GM18867 (cell line): ENCODE measurements around the gene CCT5.

ENCODE experiments used
- ATAC-seq: cut with Tn5 transposase; IDR thresholded peaks from one replicate; pipeline ENCODE4 v1.9.1; 2021; ENCODE audit warnings: mild to moderate bottlenecking, moderate library complexity; ENCODE audit not compliant: unreplicated experiment

Gene CCT5

GRCh38 chr5:10249948-10250805, at the start of gene CCT5:
Gene CCT5 (plus strand): TSS chr5:10250280. CDS start chr5:10250341, 61 bp downstream.
- peak; percentile 80 for ATAC-seq

- ATAC-seq: no peak
These were observed 48.7 kb upstream of the CCT5 start for GRCh38 chr5:10201223-10201868.

GRCh38 chr5:10202089-10202910, 47.8 kb upstream of the CCT5 start:
- no peak for ATAC-seq

- ATAC-seq: no peak
These were observed 41.1 kb upstream of the CCT5 start for GRCh38 chr5:10209004-10209403.

GRCh38 chr5:10213316-10213715, 36.8 kb upstream of the CCT5 start:
- no peak for ATAC-seq

- ATAC-seq: no peak
These were observed 36.0 kb upstream of the CCT5 start for GRCh38 chr5:10214041-10214440.

- no peak for ATAC-seq
These were observed 34.7 kb upstream of the CCT5 start for GRCh38 chr5:10215366-10215765.

GRCh38 chr5:10216107-10216506, 34.0 kb upstream of the CCT5 start:
- ATAC-seq: no peak

- ATAC-seq: no peak
These were observed 31.4 kb upstream of the CCT5 start for GRCh38 chr5:10218658-10219057.

- no peak for ATAC-seq
These were observed 31.0 kb upstream of the CCT5 start for GRCh38 chr5:10219068-10219467.

- no peak for ATAC-seq
These were observed 29.8 kb upstream of the CCT5 start for GRCh38 chr5:10220248-10220647.

GRCh38 chr5:10222326-10222725, 27.8 kb upstream of the CCT5 start:
- no peak for ATAC-seq

GRCh38 chr5:10227379-10227778, 22.7 kb upstream of the CCT5 start:
- ATAC-seq: no peak

GRCh38 chr5:10228288-10228687, 21.8 kb upstream of the CCT5 start:
- ATAC-seq: no peak

- no peak for ATAC-seq
These were observed 20.6 kb upstream of the CCT5 start for GRCh38 chr5:10229306-10230048.

- ATAC-seq: no peak
These were observed 17.7 kb upstream of the CCT5 start for GRCh38 chr5:10232386-10232785.

GRCh38 chr5:10233011-10233410, 17.1 kb upstream of the CCT5 start:
- ATAC-seq: no peak

GRCh38 chr5:10233505-10233904, 16.6 kb upstream of the CCT5 start:
- no peak for ATAC-seq

- no peak for ATAC-seq
These were observed 14.7 kb upstream of the CCT5 start for GRCh38 chr5:10235350-10235749.

GRCh38 chr5:10243660-10244240, 6.3 kb upstream of the CCT5 start:
- ATAC-seq: no peak
